ENCODE results near the gene OR14A2.
A peak's percentile ranks its signal among the peaks of the same experiment; 100 is the strongest.
"Not testable (repeated sequence)": the region's sequence is repeated elsewhere in the genome, so short reads cannot be mapped to it uniquely, and the experiment has no call there.

Gene OR14A2

DNA sequence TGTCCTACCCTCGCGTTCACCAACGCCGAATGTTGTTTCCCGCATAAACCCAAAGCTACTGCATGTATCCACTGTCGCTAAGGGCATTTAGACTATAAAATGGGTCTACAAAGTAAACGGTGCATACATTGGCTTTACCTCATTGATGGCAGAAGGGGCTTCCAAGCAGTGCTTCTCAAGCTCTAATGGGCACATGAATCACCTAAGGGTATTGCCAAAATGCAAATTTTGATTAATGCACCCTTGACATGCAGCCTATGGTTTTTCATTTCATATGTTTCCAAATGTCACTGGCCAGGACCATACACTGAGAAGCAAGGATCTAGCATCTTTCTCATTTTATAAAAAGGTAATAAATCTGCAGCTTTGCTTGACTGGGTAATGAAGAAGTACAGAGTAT, 34.2 kb downstream of the OR14A2 start:
- WGBS (ENCODE audit: insufficient coverage): 100% methylated on average over 6 of the region's 7 CpGs
- Histone ChIP-seq H3K36me3 (ENCODE audit: control insufficient read depth in 4 of 4, insufficient read depth in 4 of 4, low read length in 3 of 4) (no peaks in the 10 kb centered on the region), H3K4me1 (ENCODE audit: control extremely low read depth in 1 of 4, control insufficient read depth in 4 of 4, insufficient read depth in 4 of 4, low read length in 3 of 4) (no peaks in the 10 kb centered on the region), H3K9me3 (ENCODE audit: control extremely low read depth in 1 of 5, control insufficient read depth in 4 of 5, insufficient read depth in 2 of 5, low read depth in 1 of 5, low read length in 4 of 5) (no peaks in the 10 kb centered on the region), H3K4me3 (ENCODE audit: control insufficient read depth in 1 of 7, extremely low read depth in 1 of 7, insufficient read depth in 4 of 7, low read depth in 2 of 7, low read length in 6 of 7) (no peak overlapping the region), H3K27me3 (replicated peaks in 2 of 5; ENCODE audit: control insufficient read depth in 4 of 5, insufficient read depth in 5 of 5, low read length in 4 of 5) (no peaks in the 10 kb centered on the region), H3K27ac (ENCODE audit: insufficient read depth in 1 of 2, low read depth in 1 of 2, low read length in 2 of 2, poor library complexity in 1 of 2, severe bottlenecking in 2 of 2) (no peak overlapping the region)
- CTCF ChIA-PET: interaction anchor here (0.8 kb wide), 1 partner anchor 143 kb away, joined by 3 read pairs; the partner anchor contains the start of gene TRIM58
- no peak for DNase-seq
- POLR2A ChIA-PET: no interaction called here

DNA sequence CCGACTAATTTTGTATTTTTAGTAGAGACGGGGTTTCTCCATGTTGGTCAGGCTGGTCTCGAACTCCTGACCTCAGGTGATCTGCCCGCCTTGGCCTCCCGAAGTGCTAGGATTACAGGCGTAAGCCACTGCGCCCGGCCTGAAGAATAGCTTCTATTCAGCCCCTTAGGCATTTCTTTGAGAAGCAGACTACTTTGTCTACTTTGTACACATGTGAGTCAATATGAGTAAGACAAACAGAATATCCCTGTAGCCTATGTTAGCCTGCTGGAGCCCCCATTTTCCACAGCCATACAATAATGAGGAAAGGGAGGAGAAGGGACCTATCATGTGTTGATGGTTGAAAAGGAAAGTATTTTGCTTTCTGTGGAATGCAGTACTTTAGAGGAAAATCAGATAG, 37.3 kb downstream of the OR14A2 start:
- H3K4me1 ChIP-seq (ENCODE audit: control extremely low read depth in 1 of 4, control insufficient read depth in 4 of 4, insufficient read depth in 4 of 4, low read length in 3 of 4); H3K9me3 ChIP-seq (ENCODE audit: control extremely low read depth in 1 of 5, control insufficient read depth in 4 of 5, insufficient read depth in 2 of 5, low read depth in 1 of 5, low read length in 4 of 5); POLR2A ChIA-PET; H3K27me3 ChIP-seq (replicated peaks in 2 of 5; ENCODE audit: control insufficient read depth in 4 of 5, insufficient read depth in 5 of 5, low read length in 4 of 5); H3K27ac ChIP-seq (ENCODE audit: insufficient read depth in 1 of 2, low read depth in 1 of 2, low read length in 2 of 2, poor library complexity in 1 of 2, severe bottlenecking in 2 of 2); H3K4me3 ChIP-seq (ENCODE audit: control insufficient read depth in 1 of 7, extremely low read depth in 1 of 7, insufficient read depth in 4 of 7, low read depth in 2 of 7, low read length in 6 of 7); H3K36me3 ChIP-seq (ENCODE audit: control insufficient read depth in 4 of 4, insufficient read depth in 4 of 4, low read length in 3 of 4); DNase-seq; CTCF ChIA-PET: not testable (repeated sequence)
- 100% methylated on average over 6 of the region's 8 CpGs for WGBS (ENCODE audit: insufficient coverage)

DNA sequence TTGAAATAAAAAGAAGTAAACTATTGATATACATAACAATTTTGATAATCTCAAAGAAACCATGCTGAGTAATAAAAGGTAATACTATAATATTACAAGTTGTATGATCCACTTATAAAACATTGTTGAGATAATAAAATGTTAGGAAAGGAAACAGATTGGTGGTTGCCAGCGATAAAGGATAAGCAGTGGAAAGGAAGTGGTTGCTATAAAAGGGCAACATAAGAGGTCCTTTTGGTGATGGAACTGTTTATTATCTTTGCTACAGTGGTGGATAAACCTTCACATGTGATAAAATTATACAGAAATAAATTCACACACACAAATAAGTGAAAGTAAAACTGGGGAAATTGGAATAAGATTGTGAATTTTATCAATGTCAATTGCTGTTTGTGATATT, 46.6 kb downstream of the OR14A2 start:
- POLR2A ChIA-PET: no interaction called here
- peak overlapping the region in 1 of 7 experiments; percentile 9 for H3K4me3 ChIP-seq (ENCODE audit: control insufficient read depth in 1 of 7, extremely low read depth in 1 of 7, insufficient read depth in 4 of 7, low read depth in 2 of 7, low read length in 6 of 7)
- whole genome bisulfite sequencing (ENCODE audit: insufficient coverage): no CpG with 5 or more reads among the region's 1 CpG
- DNase-seq: peak; percentile 6 to 72 (median 55)
- H3K36me3 ChIP-seq (ENCODE audit: control insufficient read depth in 4 of 4, insufficient read depth in 4 of 4, low read length in 3 of 4): no peaks in the 10 kb centered on the region
- no peaks in the 10 kb centered on the region for H3K9me3 ChIP-seq (ENCODE audit: control extremely low read depth in 1 of 5, control insufficient read depth in 4 of 5, insufficient read depth in 2 of 5, low read depth in 1 of 5, low read length in 4 of 5)
- no peak overlapping the region for H3K27ac ChIP-seq (ENCODE audit: insufficient read depth in 1 of 2, low read depth in 1 of 2, low read length in 2 of 2, poor library complexity in 1 of 2, severe bottlenecking in 2 of 2)
- H3K27me3 ChIP-seq (replicated peaks in 2 of 5; ENCODE audit: control insufficient read depth in 4 of 5, insufficient read depth in 5 of 5, low read length in 4 of 5): no peaks in the 10 kb centered on the region
- CTCF ChIA-PET: no interaction called here
- H3K4me1 ChIP-seq (ENCODE audit: control extremely low read depth in 1 of 4, control insufficient read depth in 4 of 4, insufficient read depth in 4 of 4, low read length in 3 of 4): peaks cover 0 to 9% (median 0%) of the 10 kb centered on the region in 4 experiments

DNA sequence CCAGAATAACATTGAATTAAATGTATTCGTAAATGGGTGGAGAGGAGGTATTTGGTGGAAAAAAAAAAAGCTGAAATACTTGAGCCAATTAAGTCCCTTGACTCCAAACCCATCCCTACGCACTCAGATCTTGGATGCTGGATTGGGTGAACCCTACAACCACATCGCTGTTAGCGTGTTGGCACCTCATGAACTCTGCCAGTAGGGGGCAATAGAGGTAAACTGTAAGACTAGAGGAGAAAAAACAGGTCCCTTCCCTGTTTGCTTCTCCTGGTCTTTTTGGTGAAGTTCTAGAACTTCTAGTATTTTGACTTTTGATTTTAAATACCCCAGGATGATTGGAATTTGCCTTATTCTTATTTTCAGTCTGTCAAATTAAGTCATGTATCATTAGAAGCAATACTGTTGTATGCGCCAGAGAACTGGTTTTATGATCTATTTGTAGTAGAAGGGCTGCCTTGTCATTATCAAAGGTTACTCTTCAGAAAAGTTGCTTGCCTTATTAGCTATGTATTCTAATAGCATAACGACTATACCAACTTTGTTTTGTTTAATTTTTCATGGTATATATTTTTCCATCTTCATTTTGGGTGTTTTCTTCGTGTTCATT, 66.5 kb downstream of the OR14A2 start:
- POLR2A ChIA-PET: interaction anchor here (0.6 kb wide), 1 partner anchor 114 kb away, joined by 4 read pairs; no protein-coding TSS in a partner anchor

DNA sequence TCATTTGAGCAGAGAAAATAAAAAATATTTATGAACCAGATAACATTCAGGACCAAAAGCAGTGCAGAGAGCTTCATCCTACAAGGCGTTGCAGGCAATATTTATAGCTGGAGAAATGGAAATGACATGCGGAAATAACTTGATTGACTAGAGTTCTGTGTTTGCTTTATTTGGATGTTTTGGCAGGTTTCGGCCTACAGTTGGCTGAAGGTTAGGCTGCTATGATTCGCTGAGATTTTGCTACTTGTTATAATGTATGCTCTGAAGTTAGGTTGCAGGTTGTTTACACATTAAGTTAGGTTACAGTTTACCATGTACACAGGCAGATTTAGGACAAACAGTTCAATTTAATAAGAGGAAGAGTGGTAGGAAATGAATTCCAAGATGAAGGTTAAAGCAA, 67.8 kb downstream of the OR14A2 start:
- Histone ChIP-seq H3K4me3 (ENCODE audit: control insufficient read depth in 1 of 7, extremely low read depth in 1 of 7, insufficient read depth in 4 of 7, low read depth in 2 of 7, low read length in 6 of 7) (no peak overlapping the region), H3K27me3 (replicated peaks in 2 of 5; ENCODE audit: control insufficient read depth in 4 of 5, insufficient read depth in 5 of 5, low read length in 4 of 5) (no peaks in the 10 kb centered on the region), H3K9me3 (ENCODE audit: control extremely low read depth in 1 of 5, control insufficient read depth in 4 of 5, insufficient read depth in 2 of 5, low read depth in 1 of 5, low read length in 4 of 5) (no peaks in the 10 kb centered on the region), H3K27ac (ENCODE audit: insufficient read depth in 1 of 2, low read depth in 1 of 2, low read length in 2 of 2, poor library complexity in 1 of 2, severe bottlenecking in 2 of 2) (no peak overlapping the region), H3K4me1 (ENCODE audit: control extremely low read depth in 1 of 4, control insufficient read depth in 4 of 4, insufficient read depth in 4 of 4, low read length in 3 of 4) (peaks cover 0 to 2% (median 0%) of the 10 kb centered on the region in 4 experiments), H3K36me3 (ENCODE audit: control insufficient read depth in 4 of 4, insufficient read depth in 4 of 4, low read length in 3 of 4) (no peaks in the 10 kb centered on the region)
- no peak for DNase-seq
- WGBS (ENCODE audit: insufficient coverage): 93% methylated on average over 2 of the region's 4 CpGs
- ChIA-PET POLR2A (no interaction called here), CTCF (interaction anchor here (0.9 to 2.7 kb wide), 8 partner anchors 11 to 234 kb away, joined by 3 to 9 read pairs (median 4); no protein-coding TSS in a partner anchor)

More for the DNA sequence above, 66.5 kb downstream of the OR14A2 start:
- no peaks in the 10 kb centered on the region for H3K9me3 ChIP-seq (ENCODE audit: control extremely low read depth in 1 of 5, control insufficient read depth in 4 of 5, insufficient read depth in 2 of 5, low read depth in 1 of 5, low read length in 4 of 5)
- H3K27ac ChIP-seq (ENCODE audit: insufficient read depth in 1 of 2, low read depth in 1 of 2, low read length in 2 of 2, poor library complexity in 1 of 2, severe bottlenecking in 2 of 2): no peak overlapping the region
- H3K4me3 ChIP-seq (ENCODE audit: control insufficient read depth in 1 of 7, extremely low read depth in 1 of 7, insufficient read depth in 4 of 7, low read depth in 2 of 7, low read length in 6 of 7): peak overlapping the region in 1 of 7 experiments; percentile 5
- 0% methylated on average over 1 of the region's 7 CpGs for WGBS (ENCODE audit: insufficient coverage)
- DNase-seq: peak; percentile 86 to 93 (median 90)
- no peaks in the 10 kb centered on the region for H3K27me3 ChIP-seq (replicated peaks in 2 of 5; ENCODE audit: control insufficient read depth in 4 of 5, insufficient read depth in 5 of 5, low read length in 4 of 5)
- CTCF ChIA-PET: interaction anchor here (0.6 to 3.2 kb wide), 12 partner anchors 12 to 595 kb away, joined by 3 to 12 read pairs (median 3); partner anchors contain the start of gene TRIM58
- H3K4me1 ChIP-seq (ENCODE audit: control extremely low read depth in 1 of 4, control insufficient read depth in 4 of 4, insufficient read depth in 4 of 4, low read length in 3 of 4): peaks cover 0 to 2% (median 0%) of the 10 kb centered on the region in 4 experiments
- H3K36me3 ChIP-seq (ENCODE audit: control insufficient read depth in 4 of 4, insufficient read depth in 4 of 4, low read length in 3 of 4): no peaks in the 10 kb centered on the region

DNA sequence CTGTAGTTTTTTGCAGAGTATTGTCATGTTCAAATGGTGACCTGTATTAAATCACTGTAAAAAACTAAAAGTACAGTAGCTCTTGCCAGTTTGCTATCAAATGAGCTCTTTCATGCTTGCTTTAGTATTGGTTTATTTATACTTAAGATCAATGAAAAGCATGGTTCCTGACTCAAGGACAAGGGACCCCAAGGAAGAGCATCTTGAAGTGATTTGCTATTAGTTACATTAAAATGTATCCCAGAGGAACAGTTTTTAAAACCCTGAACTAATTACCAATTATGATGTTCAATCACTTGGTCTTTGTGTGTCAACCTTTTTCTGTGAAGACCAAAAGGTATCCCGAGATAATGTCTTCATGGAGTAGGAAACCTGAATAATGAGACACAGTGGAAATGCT, 68.3 kb downstream of the OR14A2 start, which contains the start of gene OR13G1:
Gene OR13G1, minus strand, starts transcription at position 101 of the 400 bp plus-strand sequence. CDS start 6,698 bp downstream, outside the sequence.
- no peaks in the 10 kb centered on the region for H3K9me3 ChIP-seq (ENCODE audit: control extremely low read depth in 1 of 5, control insufficient read depth in 4 of 5, insufficient read depth in 2 of 5, low read depth in 1 of 5, low read length in 4 of 5)
- no peak for DNase-seq
- no peak within 1 kb of the TSS for H3K4me3 ChIP-seq (ENCODE audit: control insufficient read depth in 1 of 7, extremely low read depth in 1 of 7, insufficient read depth in 4 of 7, low read depth in 2 of 7, low read length in 6 of 7)
- POLR2A ChIA-PET: no interaction called here
- no peaks in the 10 kb centered on the region for H3K36me3 ChIP-seq (ENCODE audit: control insufficient read depth in 4 of 4, insufficient read depth in 4 of 4, low read length in 3 of 4)
- no peaks in the 10 kb centered on the region for H3K27me3 ChIP-seq (replicated peaks in 2 of 5; ENCODE audit: control insufficient read depth in 4 of 5, insufficient read depth in 5 of 5, low read length in 4 of 5)
- CTCF ChIA-PET: interaction anchor here (1.5 to 1.7 kb wide), 3 partner anchors 11 to 181 kb away, joined by 4 to 5 read pairs (median 4); no protein-coding TSS in a partner anchor
- no CpG with 5 or more reads among the region's 1 CpG for WGBS (ENCODE audit: insufficient coverage)
- H3K4me1 ChIP-seq (ENCODE audit: control extremely low read depth in 1 of 4, control insufficient read depth in 4 of 4, insufficient read depth in 4 of 4, low read length in 3 of 4): peaks cover 0 to 2% (median 0%) of the 10 kb centered on the region in 4 experiments
- H3K27ac ChIP-seq (ENCODE audit: insufficient read depth in 1 of 2, low read depth in 1 of 2, low read length in 2 of 2, poor library complexity in 1 of 2, severe bottlenecking in 2 of 2): no peak within 1 kb of the TSS

Measured in common myeloid progenitor, CD34-positive (primary cell).